SIG-M5 treated with dmso at 0.1 percent for 504 hours (cell line): Measurements from ENCODE around the gene THSD7B.
A peak's percentile ranks its signal among the peaks of the same experiment; 100 is the strongest.

ENCODE experiments used
- DNase-seq: peaks from one replicate; lab custom pipeline; 2025; ENCODE audit not compliant: unreplicated experiment; lab: John Stamatoyannopoulos, UW

The THSD7B gene

GRCh38 chr2:137357634-137358033, 592.3 kb downstream of the THSD7B start:
- DNase-seq: no peak

- DNase-seq: no peak
Observed at GRCh38 chr2:137367361-137367760, 602.0 kb downstream of the THSD7B start.

GRCh38 chr2:137369106-137369505, 603.8 kb downstream of the THSD7B start:
- DNase-seq: no peak

- no peak for DNase-seq
Observed at GRCh38 chr2:137379186-137379585, 613.8 kb downstream of the THSD7B start.

- no peak for DNase-seq
Observed at GRCh38 chr2:137380610-137381009, 615.3 kb downstream of the THSD7B start.

- DNase-seq: no peak
Observed at GRCh38 chr2:137381731-137382130, 616.4 kb downstream of the THSD7B start.

- DNase-seq: no peak
Observed at GRCh38 chr2:137383391-137383790, 618.0 kb downstream of the THSD7B start.

GRCh38 chr2:137387044-137387443, 621.7 kb downstream of the THSD7B start:
- DNase-seq: no peak

GRCh38 chr2:137405496-137405895, 640.2 kb downstream of the THSD7B start:
- no peak for DNase-seq

- DNase-seq: no peak
Observed at GRCh38 chr2:137411585-137411984, 646.2 kb downstream of the THSD7B start.

- DNase-seq: no peak
Observed at GRCh38 chr2:137420744-137421143, 655.4 kb downstream of the THSD7B start.

GRCh38 chr2:137435162-137435561, 669.8 kb downstream of the THSD7B start:
- DNase-seq: no peak

- no peak for DNase-seq
Observed at GRCh38 chr2:137437386-137437785, 672.0 kb downstream of the THSD7B start.

- DNase-seq: no peak
Observed at GRCh38 chr2:137444970-137445369, 679.6 kb downstream of the THSD7B start.

- DNase-seq: no peak
Observed at GRCh38 chr2:137449454-137449853, 684.1 kb downstream of the THSD7B start.

GRCh38 chr2:137454886-137455285, 689.5 kb downstream of the THSD7B start:
- no peak for DNase-seq

- DNase-seq: peak; percentile 32
Observed at GRCh38 chr2:137467246-137467862, 702.0 kb downstream of the THSD7B start.

GRCh38 chr2:137493261-137493660, 727.9 kb downstream of the THSD7B start:
- no peak for DNase-seq

- no peak for DNase-seq
Observed at GRCh38 chr2:137500599-137500998, 735.3 kb downstream of the THSD7B start.

- DNase-seq: no peak
Observed at GRCh38 chr2:137507237-137507636, 741.9 kb downstream of the THSD7B start.

GRCh38 chr2:137508739-137509384, 743.5 kb downstream of the THSD7B start:
- DNase-seq: peak; percentile 17

GRCh38 chr2:137511526-137511925, 746.2 kb downstream of the THSD7B start:
- DNase-seq: no peak
